Activated naive CD8-positive, alpha-beta T cell treated with anti-CD3 and anti-CD28 coated beads, Interleukin-2, amount 50 U/mL, for 16 hours (primary cell): ENCODE measurements around the gene TMEM18.
"Not testable (repeated sequence)": the region's sequence is repeated elsewhere in the genome, so short reads cannot be mapped to it uniquely, and the experiment has no call there.

ENCODE experiments used
- DNase-seq: peaks from one replicate; pipeline ENCODE4 v3.0.0-alpha.2; 2020; ENCODE audit warnings: low read depth, low spot score

Gene TMEM18

GRCh38 chr2:677056-677958 lies at the start of gene TMEM18:
TSS of gene TMEM18 (minus strand) at chr2:677406. CDS start at chr2:677345, 61 bp downstream.
- DNase-seq, result peak; percentile 92

- no peak for DNase-seq
Observed at GRCh38 chr2:726169-726568, 49.0 kb upstream of the TMEM18 start.

GRCh38 chr2:725468-725867 lies 48.3 kb upstream of the TMEM18 start:
- no peak for DNase-seq

- DNase-seq, result no peak
Observed at GRCh38 chr2:723761-724160, 46.6 kb upstream of the TMEM18 start.

- no peak for DNase-seq
Observed at GRCh38 chr2:720842-721241, 43.6 kb upstream of the TMEM18 start.

GRCh38 chr2:719734-720133 lies 42.5 kb upstream of the TMEM18 start:
- DNase-seq, result no peak

GRCh38 chr2:719191-719590 lies 42.0 kb upstream of the TMEM18 start:
- no peak for DNase-seq

- no peak for DNase-seq
Observed at GRCh38 chr2:717661-718060, 40.5 kb upstream of the TMEM18 start.

GRCh38 chr2:715854-716560 lies 38.8 kb upstream of the TMEM18 start:
- DNase-seq, result no peak

- DNase-seq, result no peak
Observed at GRCh38 chr2:715038-715437, 37.8 kb upstream of the TMEM18 start.

GRCh38 chr2:714005-714741 lies 37.0 kb upstream of the TMEM18 start:
- no peak for DNase-seq

GRCh38 chr2:710867-711665 lies 33.9 kb upstream of the TMEM18 start:
- DNase-seq, result no peak

GRCh38 chr2:709138-709765 lies 32.0 kb upstream of the TMEM18 start:
- DNase-seq, result no peak

GRCh38 chr2:708667-709066 lies 31.5 kb upstream of the TMEM18 start:
- no peak for DNase-seq

- no peak for DNase-seq
Observed at GRCh38 chr2:705971-706511, 28.8 kb upstream of the TMEM18 start.

- DNase-seq, result not testable (repeated sequence)
Observed at GRCh38 chr2:702765-703164, 25.6 kb upstream of the TMEM18 start.

GRCh38 chr2:696999-697627 lies 19.9 kb upstream of the TMEM18 start:
- no peak for DNase-seq

GRCh38 chr2:696463-696862 lies 19.3 kb upstream of the TMEM18 start:
- no peak for DNase-seq

GRCh38 chr2:694906-695510 lies 17.8 kb upstream of the TMEM18 start:
- no peak for DNase-seq

- no peak for DNase-seq
Observed at GRCh38 chr2:694174-694573, 17.0 kb upstream of the TMEM18 start.
